SK-N-SH (cell line): ENCODE measurements around the gene ZPBP. TPM values are rescaled to one million over a fixed set of nuclear protein-coding genes. Genes with fewer than 3 reads are reported as not detected.

Source experiments
- CTCF ChIA-PET: fragments of 300-600, 350-600 bp; formaldehyde crosslinking; extraction: SDS; loops from one replicate; lab custom pipeline; 2021; lab: Yijun Ruan, JAX
- POLR2A ChIA-PET: fragments of 350-600 bp; sonication (Branson Sonifier 250); formaldehyde crosslinking; extraction: SDS; loops from one replicate; lab custom pipeline; 2020; ENCODE audit warnings: antibody characterized with exemption, inconsistent platforms; lab: Yijun Ruan, JAX
- DNase-seq: peaks from one replicate; pipeline ENCODE4 v3.0.0; 2012
- H2AFZ ChIP-seq: fragments of 200-600 bp; sonication (generic); 2 replicates; pipeline ENCODE4 v1.8.1; 2016; ENCODE audit warnings: antibody characterized with exemption, mild to moderate bottlenecking, low read depth
- H3F3A ChIP-seq: fragments of 200-600 bp; sonication (generic); replicated peaks from 2 replicates; pipeline ENCODE3; 2016; ENCODE audit warnings: antibody characterized with exemption, mild to moderate bottlenecking; ENCODE audit not compliant: insufficient read depth
- H3K27ac ChIP-seq, 2 experiments: fragments of 200-500 bp in 1 of 2; fragments of 200-600 bp in 1 of 2; sonication (Bioruptor generic) in 1 of 2; sonication (generic), shearing (Covaris generic) in 1 of 2; 2 replicates each; pipeline versions ENCODE4 v1.5.1 to v1.6.1; 2014 to 2016; ENCODE audit warnings: low read depth in 2 of 2, inconsistent platforms in 1 of 2, low read length in 1 of 2, mild to moderate bottlenecking in 1 of 2, mixed read lengths in 1 of 2
- H3K27me3 ChIP-seq: fragments of 200-600 bp; sonication (generic), shearing (Covaris generic); 2 replicates; pipeline ENCODE4 v1.6.1; 2016; ENCODE audit warnings: mixed run types; ENCODE audit not compliant: insufficient read depth
- H3K36me3 ChIP-seq, 2 experiments: fragments of 200-500 bp in 1 of 2; fragments of 200-600 bp in 1 of 2; sonication (Bioruptor generic) in 1 of 2; sonication (generic) in 1 of 2; replicated peaks in 1 of 2; 2 replicates each; pipeline versions ENCODE3 to v1.5.1; 2014 to 2016; ENCODE audit warnings: low read length in 1 of 2, mild to moderate bottlenecking in 1 of 2; ENCODE audit not compliant: insufficient read depth in 2 of 2, control insufficient read depth in 1 of 2
- H3K4me1 ChIP-seq, 2 experiments: fragments of 200-500 bp in 1 of 2; fragments of 200-600 bp in 1 of 2; sonication (Bioruptor generic) in 1 of 2; sonication (generic), shearing (Covaris generic) in 1 of 2; 2 replicates each; pipeline versions ENCODE4 v1.5.1 to v1.6.1; 2014 to 2016; ENCODE audit warnings: low read depth in 1 of 2, low read length in 1 of 2, mixed run types in 1 of 2; ENCODE audit not compliant: insufficient read depth in 2 of 2, control insufficient read depth in 1 of 2
- H3K4me2 ChIP-seq: fragments of 200-600 bp; sonication (generic), shearing (Covaris generic); 2 replicates; pipeline ENCODE4 v1.6.1; 2017; ENCODE audit warnings: mixed run types
- H3K4me3 ChIP-seq, 2 experiments: fragments of 200-500 bp in 1 of 2; fragments of 200-600 bp in 1 of 2; sonication (Bioruptor generic) in 1 of 2; sonication (generic), shearing (Covaris generic) in 1 of 2; 2 replicates each; pipeline versions ENCODE4 v1.5.1 to v1.8.1; 2014 to 2016; ENCODE audit warnings: low read depth in 2 of 2, inconsistent platforms in 1 of 2, low read length in 1 of 2, mild to moderate bottlenecking in 1 of 2, mixed read lengths in 1 of 2, moderate library complexity in 1 of 2
- H3K79me2 ChIP-seq: fragments of 200-600 bp; sonication (generic); 2 replicates; pipeline ENCODE4 v1.8.1; 2017; ENCODE audit warnings: mild to moderate bottlenecking; ENCODE audit not compliant: insufficient read depth
- H3K9ac ChIP-seq: fragments of 200-600 bp; sonication (generic); 2 replicates; pipeline ENCODE4 v1.6.1; 2017; ENCODE audit warnings: mixed run types
- H3K9me2 ChIP-seq: fragments of 200-600 bp; sonication (generic); 2 replicates; pipeline ENCODE4 v1.6.1; 2017; ENCODE audit warnings: mixed run types
- H3K9me3 ChIP-seq: fragments of 200-600 bp; sonication (generic); 2 replicates; pipeline ENCODE4 v1.6.1; 2017; ENCODE audit warnings: mixed run types, mild to moderate bottlenecking, moderate library complexity
- H4K20me1 ChIP-seq: fragments of 200-600 bp; sonication (generic); 2 replicates; pipeline ENCODE4 v1.6.1; 2017; ENCODE audit warnings: mild to moderate bottlenecking, mixed run types; ENCODE audit not compliant: insufficient read depth
- CHD2 ChIP-seq: fragments of 150-350 bp; IDR thresholded peaks from 2 replicates; pipeline ENCODE4 v1.6.1; 2018; ENCODE audit warnings: low read length; ENCODE audit not compliant: partially characterized antibody
- ELF1 ChIP-seq: IDR thresholded peaks from 2 replicates; pipeline ENCODE4 v1.4.0; 2012
- EP300 ChIP-seq, 2 experiments: IDR thresholded peaks; 2 replicates each; pipeline versions ENCODE4 v1.4.0 to v1.6.1; 2012; ENCODE audit warnings: borderline replicate concordance in 1 of 2, low read depth in 1 of 2, low read length in 1 of 2
- EZH2phosphoT487 ChIP-seq: fragments of 200-600 bp; sonication (generic); IDR thresholded peaks from 2 replicates; pipeline ENCODE4 v1.6.1; 2017; ENCODE audit warnings: low read depth, mixed run types, mild to moderate bottlenecking, antibody characterized with exemption, moderate library complexity, borderline replicate concordance
- FOXJ3 ChIP-seq: sonication (generic); formaldehyde crosslinking; IDR thresholded peaks from 2 replicates; pipeline ENCODE4 v1.5.1; 2020; ENCODE audit warnings: mild to moderate bottlenecking, missing genetic modification reagents
- GABPA ChIP-seq: IDR thresholded peaks from 2 replicates; pipeline ENCODE4 v1.4.0; 2012; ENCODE audit warnings: low read depth, mild to moderate bottlenecking
- GATA2 ChIP-seq: sonication (generic); formaldehyde crosslinking; IDR thresholded peaks from 2 replicates; pipeline ENCODE4 v1.5.0; 2020; ENCODE audit warnings: mild to moderate bottlenecking, missing genetic modification reagents
- JUND ChIP-seq: IDR thresholded peaks from 2 replicates; pipeline ENCODE4 v1.4.0; 2012
- MXI1 ChIP-seq: IDR thresholded peaks from 2 replicates; pipeline ENCODE4 v1.6.1; 2012; ENCODE audit warnings: mild to moderate bottlenecking, low read depth, low read length, improper control_type of control experiment
- NFIC ChIP-seq: IDR thresholded peaks from 2 replicates; pipeline ENCODE4 v1.4.0; 2012; ENCODE audit warnings: borderline replicate concordance
- NRF1 ChIP-seq: IDR thresholded peaks from 2 replicates; pipeline ENCODE4 v1.6.1; 2012; ENCODE audit warnings: low read depth, mild to moderate bottlenecking, low read length
- POLR2AphosphoS5 ChIP-seq: IDR thresholded peaks from 2 replicates; pipeline ENCODE4 v1.6.1; 2012; ENCODE audit warnings: low read depth, low read length
- RFX5 ChIP-seq: IDR thresholded peaks from 2 replicates; pipeline ENCODE4 v1.6.1; 2012; ENCODE audit warnings: mild to moderate bottlenecking, improper control_type of control experiment, low read length
- TAF1 ChIP-seq: IDR thresholded peaks from 2 replicates; pipeline ENCODE4 v1.6.1; 2012; ENCODE audit warnings: low read depth, mild to moderate bottlenecking, low read length, moderate library complexity, borderline replicate concordance
- TCF12 ChIP-seq: IDR thresholded peaks from 2 replicates; pipeline ENCODE4 v1.4.0; 2012
- TEAD4 ChIP-seq: IDR thresholded peaks from 2 replicates; pipeline ENCODE4 v1.4.0; 2012; ENCODE audit warnings: mild to moderate bottlenecking, borderline replicate concordance; ENCODE audit not compliant: insufficient read depth
- YY1 ChIP-seq: IDR thresholded peaks from 2 replicates; pipeline ENCODE4 v1.4.0; 2012; ENCODE audit warnings: low read depth, mild to moderate bottlenecking
- WGBS: methylation state at CpG from one replicate; pipeline ENCODE4 v1.1.6; 2017; ENCODE audit warnings: low lambda C conversion rate; 5-methylcytosine and 5-hydroxymethylcytosine counted together
- polyA plus RNA-seq, 3 experiments: library from polyadenylated mRNA; depleted of rRNA; stranded (reverse); fragments of >200 nt; gene quantifications; 2 replicates each; pipeline ENCODE4 v1.2.3, GENCODE V29; 2012
- TF ChIP-seq, protein P1 (sequence below): fragments of 200-600 bp; sonication (generic); IDR thresholded peaks from 2 replicates; pipeline ENCODE4 v1.6.1; 2017; ENCODE audit warnings: antibody characterized with exemption, mild to moderate bottlenecking, moderate library complexity
- TF ChIP-seq, protein P2 (sequence below): IDR thresholded peaks from 2 replicates; pipeline ENCODE4 v1.4.0; 2012; ENCODE audit warnings: low read depth, borderline replicate concordance
- TF ChIP-seq, protein P3 (sequence below): fragments of 150-350 bp; IDR thresholded peaks from 2 replicates; pipeline ENCODE4 v1.6.1; 2016; ENCODE audit warnings: mild to moderate bottlenecking, low read depth, low read length
- TF ChIP-seq, protein P4 (sequence below): IDR thresholded peaks from 2 replicates; pipeline ENCODE4 v1.4.0; 2012; ENCODE audit warnings: low read depth
- TF ChIP-seq, protein P5 (sequence below): fragments of 150-350 bp; IDR thresholded peaks from 2 replicates; pipeline ENCODE4 v1.6.1; 2017; ENCODE audit warnings: antibody characterized with exemption, low read length, low read depth, borderline replicate concordance
- TF ChIP-seq, protein P6 (sequence below): IDR thresholded peaks from 2 replicates; pipeline ENCODE4; 2012

The ZPBP gene
- polyA plus RNA-seq, 1 of the 3 experiments (the other 2 are of a cell fraction), result not detected

DNA sequence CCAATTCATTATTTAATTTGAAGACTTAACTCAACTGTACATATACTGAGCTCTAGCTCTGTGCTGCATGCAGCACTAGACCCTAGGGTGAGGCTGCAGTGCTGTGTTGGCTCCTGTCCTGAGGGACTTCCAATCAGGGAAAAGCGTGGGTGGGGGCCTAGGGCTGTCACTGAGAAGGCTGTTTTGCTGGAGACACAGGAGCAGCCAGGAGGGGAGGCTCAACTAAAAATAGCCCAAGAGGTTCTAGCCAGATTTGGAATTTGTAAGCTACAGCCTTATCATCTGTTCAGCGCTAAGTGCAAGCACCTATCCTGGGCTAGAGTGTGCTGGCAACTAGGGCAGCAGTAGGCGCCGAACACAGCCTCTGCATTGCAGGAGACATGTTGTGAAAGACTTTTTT, 198.5 kb downstream of the ZPBP start:
- Histone ChIP-seq H3K9ac (no peak overlapping the region), H2AFZ (no peak overlapping the region), H3K9me2 (peaks cover 6% of the 10 kb centered on the region; the same call in 1 of the 2 replicates), H3F3A (no peaks in the 10 kb centered on the region), H3K4me1 (no peaks in the 10 kb centered on the region), H4K20me1 (no peaks in the 10 kb centered on the region), H3K4me2 (no peak overlapping the region), H3K4me3 (no peak overlapping the region), H3K36me3 (no peaks in the 10 kb centered on the region), H3K9me3 (no peaks in the 10 kb centered on the region), H3K79me2 (no peaks in the 10 kb centered on the region), H3K27me3 (0 out of 2 replicates have a peak, but pooled peaks cover 8% of the 10 kb centered on the region)
- ChIA-PET CTCF (no interaction called here), POLR2A (no interaction called here)
- 4% methylated on average over 4 of the region's 4 CpGs for WGBS
- no peak for DNase-seq
- TF ChIP-seq RFX5 (no peak), TCF12 (no peak), GABPA (no peak), CHD2 (no peak), GATA2 (CRISPR knock-in tag) (no peak), POLR2AphosphoS5 (no peak), TAF1 (no peak), NRF1 (no peak), TEAD4 (no peak), NFIC (no peak), EZH2phosphoT487 (no peak), YY1 (no peak), EP300 (IDR thresholded peaks at IDR 0.05; ENCODE audit: borderline replicate concordance in 1 of 2, low read depth in 1 of 2, low read length in 1 of 2) (no peak)
- TF ChIP-seq, protein P1, sequence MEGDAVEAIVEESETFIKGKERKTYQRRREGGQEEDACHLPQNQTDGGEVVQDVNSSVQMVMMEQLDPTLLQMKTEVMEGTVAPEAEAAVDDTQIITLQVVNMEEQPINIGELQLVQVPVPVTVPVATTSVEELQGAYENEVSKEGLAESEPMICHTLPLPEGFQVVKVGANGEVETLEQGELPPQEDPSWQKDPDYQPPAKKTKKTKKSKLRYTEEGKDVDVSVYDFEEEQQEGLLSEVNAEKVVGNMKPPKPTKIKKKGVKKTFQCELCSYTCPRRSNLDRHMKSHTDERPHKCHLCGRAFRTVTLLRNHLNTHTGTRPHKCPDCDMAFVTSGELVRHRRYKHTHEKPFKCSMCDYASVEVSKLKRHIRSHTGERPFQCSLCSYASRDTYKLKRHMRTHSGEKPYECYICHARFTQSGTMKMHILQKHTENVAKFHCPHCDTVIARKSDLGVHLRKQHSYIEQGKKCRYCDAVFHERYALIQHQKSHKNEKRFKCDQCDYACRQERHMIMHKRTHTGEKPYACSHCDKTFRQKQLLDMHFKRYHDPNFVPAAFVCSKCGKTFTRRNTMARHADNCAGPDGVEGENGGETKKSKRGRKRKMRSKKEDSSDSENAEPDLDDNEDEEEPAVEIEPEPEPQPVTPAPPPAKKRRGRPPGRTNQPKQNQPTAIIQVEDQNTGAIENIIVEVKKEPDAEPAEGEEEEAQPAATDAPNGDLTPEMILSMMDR, result no peak
- TF ChIP-seq, protein P2, sequence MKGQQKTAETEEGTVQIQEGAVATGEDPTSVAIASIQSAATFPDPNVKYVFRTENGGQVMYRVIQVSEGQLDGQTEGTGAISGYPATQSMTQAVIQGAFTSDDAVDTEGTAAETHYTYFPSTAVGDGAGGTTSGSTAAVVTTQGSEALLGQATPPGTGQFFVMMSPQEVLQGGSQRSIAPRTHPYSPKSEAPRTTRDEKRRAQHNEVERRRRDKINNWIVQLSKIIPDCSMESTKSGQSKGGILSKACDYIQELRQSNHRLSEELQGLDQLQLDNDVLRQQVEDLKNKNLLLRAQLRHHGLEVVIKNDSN, result no peak
- TF ChIP-seq, protein P3, sequence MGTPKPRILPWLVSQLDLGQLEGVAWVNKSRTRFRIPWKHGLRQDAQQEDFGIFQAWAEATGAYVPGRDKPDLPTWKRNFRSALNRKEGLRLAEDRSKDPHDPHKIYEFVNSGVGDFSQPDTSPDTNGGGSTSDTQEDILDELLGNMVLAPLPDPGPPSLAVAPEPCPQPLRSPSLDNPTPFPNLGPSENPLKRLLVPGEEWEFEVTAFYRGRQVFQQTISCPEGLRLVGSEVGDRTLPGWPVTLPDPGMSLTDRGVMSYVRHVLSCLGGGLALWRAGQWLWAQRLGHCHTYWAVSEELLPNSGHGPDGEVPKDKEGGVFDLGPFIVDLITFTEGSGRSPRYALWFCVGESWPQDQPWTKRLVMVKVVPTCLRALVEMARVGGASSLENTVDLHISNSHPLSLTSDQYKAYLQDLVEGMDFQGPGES, result no peak
- TF ChIP-seq, all 33 proteins: peak for 0
- H3K27ac ChIP-seq, result no peak overlapping the region

DNA sequence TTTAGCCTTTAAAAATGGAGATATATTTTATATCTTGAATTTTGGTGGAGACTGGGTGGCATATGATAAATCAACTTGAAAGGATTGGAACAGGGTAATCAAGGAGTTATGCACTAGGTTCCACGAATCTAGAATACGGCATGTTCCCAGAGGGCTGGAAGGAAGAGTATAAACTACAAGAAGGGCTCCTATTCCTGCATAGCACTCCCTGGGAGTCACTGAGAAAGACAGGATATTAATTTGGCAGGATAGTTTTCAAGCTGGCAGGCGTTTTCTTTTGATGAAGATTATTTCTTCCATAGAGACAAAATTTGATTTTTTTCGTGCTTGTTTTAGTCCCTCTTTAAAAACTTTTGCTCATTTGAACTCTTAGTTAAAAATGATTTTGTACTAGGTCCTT, 199.9 kb downstream of the ZPBP start:
- Histone ChIP-seq H3K4me3 (no peak overlapping the region), H3K9me2 (peaks cover 6% of the 10 kb centered on the region; the same call in 1 of the 2 replicates), H3K4me1 (no peaks in the 10 kb centered on the region), H3F3A (no peaks in the 10 kb centered on the region), H3K9ac (no peak overlapping the region), H3K79me2 (no peaks in the 10 kb centered on the region), H2AFZ (no peak overlapping the region), H4K20me1 (no peaks in the 10 kb centered on the region), H3K27ac (no peak overlapping the region), H3K9me3 (no peaks in the 10 kb centered on the region), H3K4me2 (no peak overlapping the region), H3K27me3 (0 out of 2 replicates have a peak, but pooled peaks cover 8% of the 10 kb centered on the region), H3K36me3 (no peaks in the 10 kb centered on the region)
- POLR2A ChIA-PET, result no interaction called here
- no peak for DNase-seq
- 11% methylated on average over 4 of the region's 4 CpGs for WGBS
- CTCF ChIA-PET, result no interaction called here
- TF ChIP-seq NRF1 (no peak), EP300 (IDR thresholded peaks at IDR 0.05; ENCODE audit: borderline replicate concordance in 1 of 2, low read depth in 1 of 2, low read length in 1 of 2) (no peak), NFIC (no peak), GATA2 (CRISPR knock-in tag) (no peak), FOXJ3 (CRISPR knock-in tag) (no peak), MXI1 (no peak), JUND (no peak), TAF1 (no peak), ELF1 (no peak), EZH2phosphoT487 (no peak)
- TF ChIP-seq, protein P4, sequence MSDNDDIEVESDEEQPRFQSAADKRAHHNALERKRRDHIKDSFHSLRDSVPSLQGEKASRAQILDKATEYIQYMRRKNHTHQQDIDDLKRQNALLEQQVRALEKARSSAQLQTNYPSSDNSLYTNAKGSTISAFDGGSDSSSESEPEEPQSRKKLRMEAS, result no peak
- TF ChIP-seq, protein P5, sequence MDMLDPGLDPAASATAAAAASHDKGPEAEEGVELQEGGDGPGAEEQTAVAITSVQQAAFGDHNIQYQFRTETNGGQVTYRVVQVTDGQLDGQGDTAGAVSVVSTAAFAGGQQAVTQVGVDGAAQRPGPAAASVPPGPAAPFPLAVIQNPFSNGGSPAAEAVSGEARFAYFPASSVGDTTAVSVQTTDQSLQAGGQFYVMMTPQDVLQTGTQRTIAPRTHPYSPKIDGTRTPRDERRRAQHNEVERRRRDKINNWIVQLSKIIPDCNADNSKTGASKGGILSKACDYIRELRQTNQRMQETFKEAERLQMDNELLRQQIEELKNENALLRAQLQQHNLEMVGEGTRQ, result no peak
- TF ChIP-seq, protein P6, sequence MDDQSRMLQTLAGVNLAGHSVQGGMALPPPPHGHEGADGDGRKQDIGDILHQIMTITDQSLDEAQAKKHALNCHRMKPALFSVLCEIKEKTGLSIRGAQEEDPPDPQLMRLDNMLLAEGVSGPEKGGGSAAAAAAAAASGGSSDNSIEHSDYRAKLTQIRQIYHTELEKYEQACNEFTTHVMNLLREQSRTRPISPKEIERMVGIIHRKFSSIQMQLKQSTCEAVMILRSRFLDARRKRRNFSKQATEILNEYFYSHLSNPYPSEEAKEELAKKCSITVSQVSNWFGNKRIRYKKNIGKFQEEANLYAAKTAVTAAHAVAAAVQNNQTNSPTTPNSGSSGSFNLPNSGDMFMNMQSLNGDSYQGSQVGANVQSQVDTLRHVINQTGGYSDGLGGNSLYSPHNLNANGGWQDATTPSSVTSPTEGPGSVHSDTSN, result no peak
